ENCODE results near the gene FAM13A.

Gene FAM13A

GRCh38 chr4:88737307-88737941 lies 319.6 kb downstream of the FAM13A start:
- peak; percentile 5 for DNase-seq

GRCh38 chr4:88736264-88736663 lies 320.7 kb downstream of the FAM13A start:
- no peak for DNase-seq

GRCh38 chr4:88735564-88735963 lies 321.4 kb downstream of the FAM13A start:
- no peak for DNase-seq

- no peak for DNase-seq
Measured at GRCh38 chr4:88734403-88734949, 322.5 kb downstream of the FAM13A start.

- DNase-seq = no peak
Measured at GRCh38 chr4:88732714-88733368, 324.1 kb downstream of the FAM13A start.

GRCh38 chr4:88731381-88731780 lies 325.6 kb downstream of the FAM13A start:
- DNase-seq = no peak

GRCh38 chr4:88730811-88731210 lies 326.2 kb downstream of the FAM13A start:
- DNase-seq = no peak

GRCh38 chr4:88729146-88729760 lies 327.7 kb downstream of the FAM13A start:
- DNase-seq = no peak

- DNase-seq = no peak
Measured at GRCh38 chr4:88728146-88728545, 328.8 kb downstream of the FAM13A start.

GRCh38 chr4:88725986-88726385 lies 331.0 kb downstream of the FAM13A start:
- DNase-seq = no peak

- DNase-seq = no peak
Measured at GRCh38 chr4:88725143-88725542, 331.8 kb downstream of the FAM13A start.

- DNase-seq = no peak
Measured at GRCh38 chr4:88724406-88724805, 332.6 kb downstream of the FAM13A start.

- no peak for DNase-seq
Measured at GRCh38 chr4:88722828-88723227, 334.2 kb downstream of the FAM13A start.

- no peak for DNase-seq
Measured at GRCh38 chr4:88722276-88722780, 334.7 kb downstream of the FAM13A start.

GRCh38 chr4:88720451-88721428 lies 336.2 kb downstream of the FAM13A start:
- DNase-seq = no peak

GRCh38 chr4:88719381-88719780 lies 337.6 kb downstream of the FAM13A start:
- no peak for DNase-seq

GRCh38 chr4:88718098-88718497 lies 338.9 kb downstream of the FAM13A start:
- DNase-seq = no peak

- no peak for DNase-seq
Measured at GRCh38 chr4:88713782-88714181, 343.2 kb downstream of the FAM13A start.

- DNase-seq = no peak
Measured at GRCh38 chr4:88709989-88710388, 347.0 kb downstream of the FAM13A start.

- DNase-seq = no peak
Measured at GRCh38 chr4:88706574-88706973, 350.4 kb downstream of the FAM13A start.

- DNase-seq = no peak
Measured at GRCh38 chr4:88705805-88706492, 351.0 kb downstream of the FAM13A start.

GRCh38 chr4:88705223-88705622 lies 351.8 kb downstream of the FAM13A start:
- no peak for DNase-seq

Measured in CD4-positive, alpha-beta T cell treated with Interleukin-21 for 1 hour (primary cell).